Left renal cortex interstitium (tissue), 4 donors: ENCODE data around the gene TGM6. TPM values are rescaled to one million over a fixed set of nuclear protein-coding genes. Genes with fewer than 3 reads are reported as not detected.

Experiments used
- DNase-seq, 4 donors: peaks; one replicate each; pipeline ENCODE4 v3.0.0-alpha.2; 2013; ENCODE audit warnings: low read depth in 4 of 4, low spot score in 2 of 4, missing footprints in 1 of 4
- polyA plus RNA-seq, 4 donors: library from polyadenylated mRNA; unstranded; fragments of 120-200 nt; gene quantifications; one replicate each; pipeline ENCODE4 v1.2.1, GENCODE V29; 2013; ENCODE audit not compliant: insufficient read length in 4 of 4

The TGM6 gene
- polyA plus RNA-seq, 4 donors: not detected

GRCh38 chr20:2476742-2477615, 96.3 kb downstream of the TGM6 start:
- DNase-seq: no peak

- no peak for DNase-seq
Observed at GRCh38 chr20:2480381-2480780, 99.7 kb downstream of the TGM6 start.

Other genes starting within 250 kb of the TGM6 start
- under 1 TPM; 0.54 to 0.98 (median 0.88) TPM for gene TGM3, start 84.9 kb upstream of the TGM6 start, polyA plus RNA-seq
- 100 to 1,000 TPM; 134 to 193 (median 158) TPM for gene SNRPB, start 89.9 kb downstream of the TGM6 start, polyA plus RNA-seq
- gene ZNF343, start 128.0 kb downstream of the TGM6 start, polyA plus RNA-seq: 10 to 100 TPM; 14.1 to 18.9 (median 16.4) TPM
- gene TMC2, start 155.7 kb downstream of the TGM6 start, polyA plus RNA-seq: under 1 TPM; 0.14 to 0.43 (median 0.23) TPM